Activated naive CD4-positive, alpha-beta T cell (primary cell): Measurements from ENCODE around the gene HS3ST5.
"Not testable (repeated sequence)": the region's sequence is repeated elsewhere in the genome, so short reads cannot be mapped to it uniquely, and the experiment has no call there.

Experiments
- DNase-seq, 4 experiments: peaks; one replicate each; lab custom pipeline; 2025; lab: John Stamatoyannopoulos, UW

Gene HS3ST5

GRCh38 chr6:114334237-114334636, 8.6 kb downstream of the HS3ST5 start:
- DNase-seq, result no peak

DNA sequence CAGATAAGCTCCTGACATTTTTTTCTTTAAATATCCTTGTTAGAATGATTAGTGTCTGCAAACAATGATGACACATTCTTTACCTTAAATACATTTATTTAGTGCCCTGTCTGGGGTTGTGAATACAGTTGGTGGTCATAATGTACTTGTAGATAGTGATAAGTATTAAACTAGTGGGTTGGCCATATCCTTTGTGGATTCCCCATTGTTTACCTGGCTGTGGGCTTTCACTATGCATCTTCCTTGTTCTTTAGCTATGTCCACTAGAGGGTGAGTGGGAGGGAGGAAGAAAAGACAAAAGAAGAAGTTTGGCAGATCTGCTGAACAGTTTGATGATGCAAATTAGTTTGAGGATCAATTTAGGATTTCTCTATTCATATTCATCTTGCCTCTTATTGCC, 15.7 kb downstream of the HS3ST5 start:
- no peak for DNase-seq

- DNase-seq, result no peak
These were observed 19.0 kb downstream of the HS3ST5 start for GRCh38 chr6:114323784-114324183.

DNA sequence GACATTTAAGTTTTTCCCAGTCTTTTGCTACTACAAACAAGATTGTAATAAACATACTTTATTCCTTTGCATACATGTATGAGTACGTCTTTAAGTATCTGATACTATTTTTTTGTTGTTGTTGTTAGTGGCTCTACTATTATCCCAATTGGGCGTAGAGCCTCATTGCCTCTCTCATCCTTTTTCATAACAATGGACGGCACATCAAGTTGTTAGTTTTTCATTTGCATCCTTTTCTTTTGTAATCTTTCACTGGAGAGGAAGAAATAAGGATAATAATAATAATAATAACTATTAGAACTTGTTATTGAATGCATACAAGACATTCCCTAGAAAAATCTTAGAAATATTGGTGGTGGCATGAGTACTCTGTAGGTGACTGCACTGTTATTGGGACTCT, 23.1 kb downstream of the HS3ST5 start:
- DNase-seq, result no peak

DNA sequence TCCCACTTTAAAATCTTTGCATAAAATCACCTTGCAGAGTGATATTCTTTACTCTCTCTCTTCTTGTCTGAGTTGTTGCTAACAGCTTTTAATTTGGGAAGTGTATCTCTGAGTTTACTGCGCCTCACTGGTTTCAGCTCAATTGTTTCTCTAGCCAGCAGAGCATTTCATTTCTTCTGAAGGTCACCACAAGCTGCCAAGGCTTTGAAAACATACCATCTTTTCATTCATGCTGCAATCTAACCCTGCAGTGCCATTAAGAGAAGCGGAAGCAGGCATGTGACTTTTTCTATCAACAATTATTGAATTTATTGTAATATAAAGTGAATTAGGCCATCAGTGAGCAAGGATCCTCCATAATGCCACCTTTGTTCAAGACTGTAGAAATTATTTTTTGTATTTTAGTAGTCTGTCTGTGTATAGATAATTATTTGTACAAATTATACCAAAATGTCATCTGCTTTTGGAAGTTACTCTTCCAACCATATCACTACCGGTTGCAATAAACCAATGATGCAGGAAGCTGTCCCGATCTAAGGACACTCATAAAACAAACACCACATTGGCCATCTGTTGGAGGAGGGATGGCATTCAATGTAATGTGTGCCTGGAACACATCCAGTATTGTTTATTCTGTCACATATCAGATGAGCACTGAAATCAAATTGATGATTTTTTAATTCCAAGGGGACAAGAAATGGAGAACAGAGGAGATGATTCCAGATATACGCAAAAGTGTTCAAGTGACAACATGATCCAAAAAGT, 26.8 kb downstream of the HS3ST5 start:
- DNase-seq, result no peak

- DNase-seq, result not testable (repeated sequence)
These were observed 29.0 kb downstream of the HS3ST5 start for GRCh38 chr6:114313816-114314215.

- DNase-seq, result no peak
These were observed 29.9 kb downstream of the HS3ST5 start for GRCh38 chr6:114312931-114313330.

- DNase-seq, result no peak
These were observed 32.8 kb downstream of the HS3ST5 start for GRCh38 chr6:114310053-114310452.

GRCh38 chr6:114304304-114304887, 38.4 kb downstream of the HS3ST5 start:
- no peak for DNase-seq

GRCh38 chr6:114301596-114302219, 41.1 kb downstream of the HS3ST5 start:
- DNase-seq, result no peak

- DNase-seq, result no peak
These were observed 45.7 kb downstream of the HS3ST5 start for GRCh38 chr6:114297135-114297534.

DNA sequence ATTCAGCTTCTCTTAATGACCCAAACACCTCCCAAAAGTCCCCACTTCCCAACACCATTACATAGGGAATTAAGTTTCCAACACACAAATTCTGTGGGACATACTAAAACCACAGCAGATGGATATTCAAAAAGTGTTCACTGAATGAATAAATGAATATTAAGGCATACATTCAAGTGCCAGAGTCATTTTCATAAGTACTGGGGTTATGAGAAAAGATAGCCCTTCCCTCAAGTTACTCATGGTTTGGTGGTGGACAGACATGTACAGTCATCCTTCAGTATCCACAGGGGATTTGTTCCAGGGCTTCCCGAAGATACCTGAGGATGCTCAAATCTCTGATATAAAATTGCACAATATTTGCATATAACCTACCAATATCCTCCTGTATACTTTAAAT, 50.4 kb downstream of the HS3ST5 start:
- no peak for DNase-seq

GRCh38 chr6:114291428-114291827, 51.4 kb downstream of the HS3ST5 start:
- DNase-seq, result no peak

GRCh38 chr6:114290864-114291263, 52.0 kb downstream of the HS3ST5 start:
- no peak for DNase-seq

GRCh38 chr6:114288701-114289495, 53.9 kb downstream of the HS3ST5 start:
- no peak for DNase-seq

DNA sequence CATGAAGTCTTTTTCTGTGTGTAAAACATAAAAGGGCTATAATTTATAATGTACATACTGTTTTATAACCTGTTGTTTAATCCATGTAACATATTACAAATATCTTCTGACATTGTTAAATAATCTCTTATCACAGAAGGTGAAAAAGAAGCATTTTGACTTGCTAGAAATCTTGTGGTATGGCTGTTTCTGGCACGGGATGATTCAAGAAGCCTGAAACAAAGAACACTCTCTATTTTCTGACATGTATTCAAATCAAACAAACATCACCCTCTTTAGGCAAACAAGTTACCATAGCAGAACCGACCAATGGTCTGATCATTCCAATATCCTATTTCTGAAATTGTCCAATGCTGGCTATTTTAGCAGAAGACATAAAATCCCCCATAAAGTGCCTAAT, 55.4 kb downstream of the HS3ST5 start:
- no peak for DNase-seq

DNA sequence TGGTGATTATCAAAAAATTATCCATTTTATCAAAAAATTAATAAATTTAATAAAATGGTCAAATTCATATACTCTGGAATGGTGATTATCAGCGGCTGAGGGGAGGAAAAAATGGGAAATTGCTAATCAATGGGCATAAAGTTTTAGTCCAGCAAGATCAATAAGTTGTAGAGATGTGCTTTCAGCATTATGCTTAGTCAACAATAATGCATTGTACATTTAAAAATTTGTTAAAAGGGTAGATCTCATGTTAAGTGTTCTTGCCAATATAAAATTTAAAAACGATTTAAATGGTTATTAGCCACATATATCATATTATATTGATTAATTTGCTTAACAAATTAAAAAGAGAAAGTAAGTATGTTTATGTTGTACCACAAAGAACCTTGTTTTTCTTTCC, 56.6 kb downstream of the HS3ST5 start:
- DNase-seq, result no peak

GRCh38 chr6:114284281-114284680, 58.5 kb downstream of the HS3ST5 start:
- DNase-seq, result no peak

DNA sequence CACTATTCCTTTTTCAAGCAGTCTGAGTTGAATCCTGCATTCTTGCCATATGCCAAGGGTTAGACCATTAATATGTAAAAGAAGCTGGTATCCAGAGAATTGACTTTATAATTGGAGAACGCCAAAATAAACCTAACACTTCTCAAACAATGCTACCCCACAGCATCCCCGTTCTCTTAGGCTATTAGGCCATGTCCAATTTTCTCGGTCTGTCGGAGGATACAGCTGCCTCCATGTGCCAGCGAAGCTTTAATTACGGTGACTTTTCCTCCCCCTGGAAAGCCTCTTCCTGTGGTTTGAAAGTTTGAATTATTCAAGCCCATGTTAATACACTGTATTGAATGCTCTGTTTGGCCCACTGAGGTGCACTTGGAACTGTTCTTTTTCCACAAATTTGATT, 60.5 kb downstream of the HS3ST5 start:
- no peak for DNase-seq

DNA sequence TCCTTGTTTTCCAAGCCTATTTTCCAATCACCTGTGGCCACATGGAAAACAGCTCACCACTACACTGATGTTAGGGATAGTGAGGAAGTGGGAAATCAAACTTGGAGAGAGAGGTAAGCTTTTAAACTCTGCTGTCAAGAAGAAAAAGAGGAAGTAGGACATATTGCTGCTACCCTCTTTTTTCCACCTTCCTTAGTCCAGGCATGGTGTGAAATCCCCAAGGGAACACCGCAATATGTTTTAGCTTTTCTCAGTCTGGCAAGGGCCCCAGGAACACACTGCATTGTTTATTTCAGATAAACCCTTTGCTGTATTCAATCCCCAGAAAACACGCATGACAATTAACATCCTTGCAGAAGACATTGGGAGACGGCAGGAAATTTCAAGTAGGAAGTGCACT, 61.3 kb downstream of the HS3ST5 start:
- no peak for DNase-seq

DNA sequence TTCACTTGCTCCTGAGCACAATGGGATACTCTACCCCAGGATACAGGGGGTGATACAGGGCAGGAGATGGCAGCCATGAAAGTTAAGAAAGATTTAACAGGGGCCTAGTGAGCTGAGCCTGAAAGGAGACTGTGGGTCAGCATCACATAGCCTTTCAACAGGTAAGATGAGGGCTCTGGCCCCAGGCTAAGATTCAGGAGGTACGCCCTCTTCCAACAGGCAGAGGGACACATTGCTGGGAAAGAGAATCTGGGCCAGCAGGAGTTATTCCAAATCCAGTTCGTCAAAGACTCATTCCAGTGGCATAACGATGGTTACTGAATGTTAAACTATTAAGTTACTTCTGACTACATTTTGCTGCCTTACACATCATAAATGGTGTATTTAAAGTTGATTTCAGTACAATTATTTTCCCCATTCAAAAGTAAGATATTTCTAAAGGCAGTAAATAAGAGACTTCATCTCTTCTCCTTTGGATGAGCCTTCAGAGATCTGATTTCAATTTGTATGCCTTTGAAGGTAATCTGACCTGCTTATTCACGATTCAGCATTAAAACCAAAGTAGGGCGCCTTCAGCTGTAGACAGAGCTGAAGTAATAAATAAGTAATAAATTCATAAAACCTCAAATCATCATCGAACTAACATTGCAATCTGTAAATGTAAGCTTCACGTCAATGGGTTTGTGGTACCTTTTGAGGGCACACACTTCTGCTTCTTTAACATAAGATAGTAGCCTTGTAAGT, 62.4 kb downstream of the HS3ST5 start:
- DNase-seq, result no peak

- DNase-seq, result no peak
These were observed 65.6 kb downstream of the HS3ST5 start for GRCh38 chr6:114277220-114277619.
